HG03439 (cell line): ENCODE measurements around the gene DVL1.
"Not testable (repeated sequence)": the region's sequence is repeated elsewhere in the genome, so short reads cannot be mapped to it uniquely, and the experiment has no call there.

Experiments
- ATAC-seq: cut with Tn5 transposase; IDR thresholded peaks from one replicate; pipeline ENCODE4 v1.9.1; 2021; ENCODE audit warnings: mild to moderate bottlenecking, moderate library complexity; ENCODE audit not compliant: unreplicated experiment

The DVL1 gene

DNA sequence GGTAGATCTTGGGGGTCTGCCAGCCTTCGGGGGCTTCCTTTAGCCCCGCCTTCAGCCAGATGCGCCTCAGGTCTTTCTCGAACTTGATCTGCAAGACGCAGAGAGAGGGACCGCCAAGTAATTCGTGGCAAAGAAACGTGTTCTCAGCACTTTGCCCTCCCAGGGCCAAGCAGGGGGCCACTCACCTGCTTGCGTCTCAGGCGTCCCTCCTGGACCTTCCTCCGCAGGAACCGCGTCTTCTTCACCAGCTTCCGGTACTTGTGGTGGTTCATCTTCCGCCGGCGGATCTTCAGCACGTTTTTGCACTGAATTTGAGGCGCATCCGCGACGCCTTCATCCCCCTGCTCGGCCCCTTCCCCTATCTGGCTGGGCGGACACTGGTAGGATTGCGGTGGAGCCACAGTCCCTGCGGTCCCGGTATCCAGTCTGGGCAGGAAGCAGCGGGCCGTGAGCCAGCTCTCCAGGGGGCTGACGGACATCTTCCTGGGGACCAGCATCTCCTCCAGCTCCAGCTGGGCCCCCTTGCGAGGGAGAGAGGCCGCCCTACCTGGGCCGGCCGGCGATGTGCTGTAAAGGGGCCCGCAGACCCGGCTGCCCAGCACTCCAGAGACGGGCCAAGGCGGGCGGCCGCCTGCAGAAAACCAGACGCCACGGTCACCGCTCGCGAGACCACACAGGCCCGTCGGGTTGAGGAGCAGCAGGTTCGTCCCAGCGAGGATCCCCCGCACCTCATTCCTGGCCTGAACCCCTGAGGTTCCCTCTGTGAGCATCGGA is 24.8 kb upstream of the DVL1 start:
- no peak for ATAC-seq

GRCh38 chr1:1373051-1373814 is 24.0 kb upstream of the DVL1 start:
- no peak for ATAC-seq

DNA sequence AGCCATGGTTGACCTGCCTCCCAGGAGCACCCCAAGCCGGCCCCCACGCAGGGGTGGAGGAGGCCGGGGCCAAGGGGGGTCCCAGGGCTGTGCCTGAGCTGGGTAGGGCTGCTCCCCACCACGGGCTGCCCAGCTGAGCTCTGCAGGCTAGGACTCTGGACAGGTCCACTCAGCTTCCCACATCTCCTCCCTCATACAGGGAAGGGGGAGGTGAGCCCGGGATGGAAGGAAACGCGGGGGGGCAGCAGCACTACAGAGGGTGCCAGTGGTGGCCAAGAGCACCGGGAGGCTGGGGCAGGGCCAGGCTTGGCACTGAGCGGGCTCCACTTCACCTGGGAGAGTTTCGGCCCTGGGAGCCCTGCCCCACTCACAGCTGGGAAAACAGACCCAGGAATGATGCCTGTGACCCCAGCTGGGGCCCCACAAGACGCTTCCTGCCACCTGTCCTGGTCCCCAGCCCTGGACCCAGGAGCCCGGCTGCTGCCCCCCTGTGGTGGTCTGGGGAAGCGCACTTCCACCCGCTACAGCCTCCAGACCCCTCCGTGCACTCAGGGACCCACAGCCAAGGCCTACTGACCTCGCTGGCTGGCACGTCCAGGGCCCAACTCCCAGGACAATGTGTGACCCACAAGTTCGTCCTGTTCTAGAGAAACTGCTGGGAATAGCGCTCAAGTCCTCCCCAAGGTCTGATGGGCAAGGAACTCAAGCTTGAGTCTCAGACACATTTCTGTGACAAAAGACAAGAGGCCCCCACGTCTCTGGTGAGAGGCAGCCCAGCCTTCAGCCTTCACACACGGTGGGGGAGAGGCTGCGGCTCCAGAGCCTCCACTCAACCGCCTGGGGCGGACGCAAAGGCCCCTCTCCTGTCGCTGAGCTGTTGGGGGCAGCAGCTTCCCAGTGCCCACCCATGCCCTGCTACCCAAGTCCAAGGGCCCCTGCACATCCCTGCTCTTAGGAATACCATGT is 22.8 kb upstream of the DVL1 start:
- no peak for ATAC-seq

- no peak for ATAC-seq
Measured at GRCh38 chr1:1371364-1371745, 22.1 kb upstream of the DVL1 start.

DNA sequence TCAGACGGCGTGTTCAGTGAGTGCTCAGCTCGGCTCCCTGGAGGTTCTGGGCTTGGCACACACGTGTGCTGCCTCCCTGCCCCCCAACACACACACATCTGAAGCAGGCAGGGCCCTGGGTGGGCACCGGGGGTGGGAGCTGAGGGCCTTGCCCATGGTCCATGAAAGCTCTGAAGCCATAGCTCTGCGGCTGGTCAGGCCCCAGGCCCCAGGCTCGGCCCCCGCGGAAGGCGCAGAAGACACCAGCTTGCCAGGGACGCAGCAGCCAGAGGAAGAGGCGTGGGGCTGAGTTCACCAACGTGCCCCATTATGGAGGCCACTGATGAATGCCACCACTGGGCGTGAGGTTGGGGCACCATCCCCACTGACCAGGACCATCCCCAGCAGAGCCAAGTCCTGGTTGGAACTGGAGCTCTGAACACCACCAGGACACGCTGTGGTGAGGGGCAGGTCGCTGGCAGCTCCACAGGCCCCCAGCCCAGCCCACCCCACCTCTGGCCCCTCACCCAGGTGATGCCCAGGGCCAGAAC is 21.6 kb upstream of the DVL1 start:
- ATAC-seq = no peak

- not testable (repeated sequence) for ATAC-seq
Measured at GRCh38 chr1:1370094-1370493, 20.9 kb upstream of the DVL1 start.

- ATAC-seq = no peak
Measured at GRCh38 chr1:1367315-1367714, 18.1 kb upstream of the DVL1 start.

DNA sequence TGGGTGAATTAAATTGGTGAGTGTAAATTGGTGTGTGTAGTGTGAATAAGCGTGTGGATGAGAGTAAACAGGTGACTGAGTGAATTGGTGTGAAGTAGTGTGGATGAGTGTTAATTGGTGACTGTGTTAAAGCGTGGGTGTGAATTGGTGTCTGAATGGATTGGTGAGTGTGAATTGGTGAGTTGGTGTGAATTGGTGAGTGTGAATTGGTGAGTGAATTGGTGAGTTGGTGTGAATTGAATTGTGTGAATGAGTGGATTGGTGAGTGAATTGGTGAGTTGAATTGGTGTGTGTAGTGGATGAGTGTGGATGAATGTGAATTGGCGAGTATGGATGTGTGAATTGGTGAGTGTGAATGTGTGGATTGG is 17.5 kb upstream of the DVL1 start:
- no peak for ATAC-seq

GRCh38 chr1:1365875-1366698 is 16.9 kb upstream of the DVL1 start:
- no peak for ATAC-seq

DNA sequence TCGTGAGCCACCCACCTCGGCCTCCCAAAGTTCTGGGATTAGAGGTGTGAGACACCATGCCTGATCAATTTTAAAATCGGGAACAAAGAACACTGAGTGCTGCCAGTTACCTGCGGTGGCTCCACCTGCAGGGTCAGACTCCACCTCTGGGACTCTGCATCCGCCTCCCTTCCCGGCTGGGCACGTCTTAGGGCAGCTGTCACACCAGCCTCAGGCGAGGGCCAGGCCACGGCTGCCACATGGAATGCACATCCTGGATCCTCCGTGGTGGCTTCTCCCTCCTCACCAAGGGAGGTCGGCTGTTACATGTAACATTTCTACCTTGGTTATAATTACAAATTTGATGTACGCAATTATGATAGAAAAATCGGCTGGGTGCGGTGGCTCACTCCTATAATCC is 15.0 kb upstream of the DVL1 start:
- no peak for ATAC-seq

DNA sequence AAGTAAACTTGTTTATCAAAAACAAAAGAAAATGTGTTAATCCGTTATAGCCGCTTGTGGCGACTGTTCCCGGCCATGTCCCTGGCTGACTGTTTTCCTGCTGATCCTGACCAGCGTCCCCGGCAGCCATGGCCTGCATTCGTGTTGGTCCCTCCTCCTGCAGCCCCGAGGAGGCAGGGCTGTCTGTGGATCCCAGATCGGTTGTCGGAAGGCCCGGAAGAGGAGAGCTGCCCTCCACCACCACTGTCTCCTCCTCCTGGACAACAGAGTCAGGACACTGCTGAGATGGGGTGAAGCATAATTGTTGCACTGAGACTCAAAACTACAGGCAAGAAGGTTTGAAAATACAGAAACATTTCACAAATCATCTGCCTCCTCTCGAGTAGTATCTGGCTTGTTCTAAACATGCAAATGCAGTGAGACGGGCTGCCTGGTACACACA is 12.8 kb upstream of the DVL1 start:
- no peak for ATAC-seq

DNA sequence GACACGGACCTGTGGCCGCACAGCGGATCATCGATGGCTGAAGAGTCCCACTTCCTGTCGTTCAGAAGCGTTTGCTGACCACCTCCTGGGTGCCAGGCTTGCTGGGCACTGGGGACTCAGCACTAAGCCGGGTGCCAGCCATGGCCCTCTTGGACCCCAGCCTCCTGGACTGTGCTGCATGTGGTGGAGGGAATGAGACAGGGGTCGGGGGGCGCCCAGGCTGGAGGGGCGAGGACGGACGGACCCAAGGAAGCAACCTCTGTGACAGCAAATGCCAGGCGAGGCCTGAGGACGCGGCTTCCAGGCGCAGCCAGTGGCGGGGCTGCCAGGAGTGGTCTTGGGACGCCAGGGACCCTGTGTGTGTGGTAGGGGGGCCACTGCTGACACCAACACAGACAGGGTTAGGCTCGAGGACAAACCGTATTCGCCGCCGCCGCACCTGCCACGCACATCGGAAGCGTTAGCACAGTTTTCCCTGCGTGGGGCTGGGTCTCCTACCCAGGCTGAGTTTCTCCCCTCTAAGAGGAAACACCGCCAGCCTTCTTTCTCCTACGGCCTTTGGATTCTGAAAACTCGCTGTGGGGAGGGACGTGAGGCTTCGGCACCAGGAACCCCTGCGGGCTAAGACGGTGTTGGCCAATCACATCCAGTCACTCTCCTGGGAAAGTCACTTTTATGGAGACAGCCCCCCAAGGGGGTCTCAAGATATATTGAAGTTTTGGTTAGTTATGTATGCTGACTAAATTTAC is 12.2 kb upstream of the DVL1 start:
- ATAC-seq = no peak

DNA sequence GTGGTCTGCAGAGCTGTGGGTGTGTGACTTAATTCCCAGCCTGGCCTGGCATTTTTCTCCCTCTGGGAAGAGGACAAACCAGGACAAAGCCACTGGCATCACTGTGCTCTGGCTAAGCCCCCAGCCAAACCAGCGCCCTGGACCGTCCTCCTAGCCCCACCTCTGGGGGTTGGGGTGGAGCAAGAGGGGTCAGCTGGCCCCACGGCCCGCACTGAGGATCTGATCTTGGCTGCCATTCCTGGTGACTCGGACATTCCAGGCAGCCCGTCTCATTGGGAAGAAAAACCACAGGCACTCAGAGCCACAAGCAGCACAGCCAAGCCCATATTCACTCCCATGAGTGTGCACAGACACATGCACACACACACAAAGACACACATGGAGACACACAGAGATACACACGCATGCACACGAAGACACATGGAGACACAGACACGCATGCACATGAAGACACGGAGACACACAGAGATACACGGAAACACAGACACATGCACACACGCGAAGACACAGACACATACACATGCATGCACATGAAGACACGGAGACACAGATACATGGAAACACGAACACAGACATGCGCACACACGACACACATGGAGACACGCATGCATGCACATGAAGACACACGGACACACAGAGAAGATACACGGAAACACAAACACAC is 11.4 kb upstream of the DVL1 start:
- no peak for ATAC-seq

GRCh38 chr1:1359664-1360468 is 10.6 kb upstream of the DVL1 start:
- ATAC-seq = no peak

DNA sequence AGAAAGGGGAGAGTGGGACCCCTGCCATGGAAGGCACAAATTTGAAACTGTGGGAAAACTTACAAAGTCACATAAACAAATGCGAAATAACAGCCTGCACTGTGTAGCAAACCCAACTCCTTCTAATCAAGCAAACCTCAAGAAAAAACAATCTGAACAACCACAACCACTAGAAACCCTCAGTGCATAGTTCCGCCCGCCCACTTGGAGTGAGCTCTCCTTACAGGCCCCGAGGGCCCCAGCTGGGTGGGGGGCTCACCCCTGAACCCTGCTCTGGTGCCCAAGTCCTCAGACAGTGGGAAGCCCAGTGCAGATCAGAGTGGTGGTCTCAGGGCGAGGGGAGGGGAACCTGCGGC is 10.1 kb upstream of the DVL1 start:
- ATAC-seq = no peak

DNA sequence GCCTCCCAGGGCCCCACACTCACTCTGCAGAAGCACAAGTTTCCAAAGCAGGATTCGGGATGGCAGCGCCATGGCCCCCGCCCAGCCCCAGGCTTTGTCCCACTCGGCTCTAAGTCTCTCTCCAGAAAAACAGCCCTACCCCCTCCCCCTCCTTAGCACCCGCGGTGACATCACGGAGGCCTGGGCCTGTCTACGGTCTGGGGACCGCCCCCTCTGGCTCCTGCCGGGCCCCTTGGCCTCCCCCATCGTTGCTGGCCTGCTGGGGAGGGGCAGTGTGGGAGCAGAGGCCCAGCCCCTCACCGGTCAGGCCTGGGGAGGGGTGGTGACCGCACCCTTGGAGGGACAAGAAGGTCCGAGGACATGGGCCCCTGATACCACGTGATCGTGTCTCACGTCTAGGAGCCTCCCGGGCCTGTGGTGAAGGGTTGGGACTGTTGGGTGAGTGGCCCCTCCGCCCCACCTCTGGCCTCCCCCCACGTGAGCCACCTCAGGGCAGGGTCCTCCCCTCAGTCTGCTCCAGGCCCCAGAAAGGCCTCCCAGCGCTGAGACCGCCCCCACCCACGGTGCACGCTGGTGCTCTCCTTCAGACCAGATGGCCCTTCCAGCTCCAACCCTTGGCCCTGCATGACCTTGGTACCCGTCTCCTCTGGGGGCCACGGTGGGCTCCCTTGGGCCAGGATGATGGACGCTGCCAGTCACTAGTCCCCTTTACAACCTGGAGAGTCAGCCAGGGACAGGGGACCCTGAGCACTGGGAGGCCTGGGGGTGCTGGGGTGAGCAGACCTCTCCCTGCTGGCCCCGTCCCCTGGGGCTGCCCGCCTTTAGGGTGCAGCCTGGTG is 9.4 kb upstream of the DVL1 start, which contains the start of gene MXRA8:
Gene MXRA8, minus strand, starts transcription at position 123 of the 839 bp plus-strand sequence. Its CDS starts 51 bp downstream, at position 72.
- ATAC-seq = no peak

DNA sequence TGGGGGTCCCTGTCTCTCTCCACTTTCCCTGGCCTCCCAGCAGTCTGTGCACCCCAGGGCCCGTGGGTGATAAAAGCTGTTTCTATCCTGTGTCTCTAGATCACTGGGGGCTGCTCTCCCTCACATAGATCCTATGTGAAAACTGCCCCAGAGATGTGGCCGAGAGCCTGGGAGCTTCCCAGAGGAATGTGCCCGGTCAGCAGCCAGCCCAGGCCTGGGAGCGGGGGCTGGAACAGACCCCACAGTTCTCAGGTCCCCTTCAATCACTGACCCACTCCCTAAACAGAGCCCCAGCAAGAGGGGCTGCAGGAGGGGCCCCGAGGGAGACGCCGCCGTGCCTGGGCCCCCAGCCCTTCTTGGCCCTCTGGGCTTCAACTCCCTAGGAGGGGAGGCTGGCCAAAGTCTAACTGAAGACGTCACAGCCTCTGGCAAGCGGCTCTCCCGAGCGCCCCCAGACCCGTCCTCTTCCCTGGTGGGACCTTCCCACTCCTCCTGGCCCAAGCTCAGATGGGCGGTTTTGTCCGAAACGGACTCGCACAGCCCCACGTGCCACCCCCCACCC is 8.7 kb upstream of the DVL1 start:
- no peak for ATAC-seq
